NT2/D1 (cell line): ENCODE data around the gene B4GALT1.

Experiments
- YY1 ChIP-seq: IDR thresholded peaks from 2 replicates; pipeline ENCODE4 v1.6.1; 2011; ENCODE audit not compliant: insufficient read length, insufficient read depth
- ZNF274 ChIP-seq: IDR thresholded peaks from 2 replicates; pipeline ENCODE4 v1.6.1; 2011; ENCODE audit warnings: mild to moderate bottlenecking, low read depth, low read length

- TF ChIP-seq YY1 = no peak
- no peak for TF ChIP-seq ZNF274
These were observed 101.7 kb downstream of the B4GALT1 start for GRCh38 chr9:33065157-33066076.
